Measurements from ENCODE around the gene HSD3B2.

DNA sequence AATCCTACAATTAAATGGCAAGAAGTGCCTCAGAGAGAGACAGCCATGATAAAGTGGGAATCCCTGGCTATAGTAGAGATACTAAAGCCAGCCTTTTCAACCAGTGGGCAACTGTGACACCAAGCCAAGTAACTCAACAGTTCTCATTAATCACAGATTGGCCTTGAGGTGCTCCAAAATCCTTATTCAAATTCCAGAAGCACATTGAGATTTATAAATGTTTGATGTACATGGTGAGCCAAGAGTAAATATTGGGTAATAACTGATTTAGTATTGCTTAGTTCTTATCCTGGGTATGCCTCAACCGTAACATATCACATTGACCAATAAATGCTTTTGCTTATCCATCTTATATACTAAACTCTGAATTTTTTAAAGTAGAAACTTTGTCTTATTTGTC lies 29.3 kb upstream of the HSD3B2 start:
- TF ChIP-seq, protein P1, sequence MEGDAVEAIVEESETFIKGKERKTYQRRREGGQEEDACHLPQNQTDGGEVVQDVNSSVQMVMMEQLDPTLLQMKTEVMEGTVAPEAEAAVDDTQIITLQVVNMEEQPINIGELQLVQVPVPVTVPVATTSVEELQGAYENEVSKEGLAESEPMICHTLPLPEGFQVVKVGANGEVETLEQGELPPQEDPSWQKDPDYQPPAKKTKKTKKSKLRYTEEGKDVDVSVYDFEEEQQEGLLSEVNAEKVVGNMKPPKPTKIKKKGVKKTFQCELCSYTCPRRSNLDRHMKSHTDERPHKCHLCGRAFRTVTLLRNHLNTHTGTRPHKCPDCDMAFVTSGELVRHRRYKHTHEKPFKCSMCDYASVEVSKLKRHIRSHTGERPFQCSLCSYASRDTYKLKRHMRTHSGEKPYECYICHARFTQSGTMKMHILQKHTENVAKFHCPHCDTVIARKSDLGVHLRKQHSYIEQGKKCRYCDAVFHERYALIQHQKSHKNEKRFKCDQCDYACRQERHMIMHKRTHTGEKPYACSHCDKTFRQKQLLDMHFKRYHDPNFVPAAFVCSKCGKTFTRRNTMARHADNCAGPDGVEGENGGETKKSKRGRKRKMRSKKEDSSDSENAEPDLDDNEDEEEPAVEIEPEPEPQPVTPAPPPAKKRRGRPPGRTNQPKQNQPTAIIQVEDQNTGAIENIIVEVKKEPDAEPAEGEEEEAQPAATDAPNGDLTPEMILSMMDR (optimal IDR thresholded peaks at IDR 0.05 in 1 of 3, IDR thresholded peaks at IDR 0.05 in 1 of 3, conservative IDR thresholded peaks at IDR 0.05 in 1 of 3; ENCODE audit: extremely low read depth in 1 of 3, insufficient read depth in 2 of 3, low read length in 3 of 3) = no peak
- no peak for TF ChIP-seq EZH2 (IDR thresholded peaks at IDR 0.05; ENCODE audit: low read length)

All from keratinocyte (primary cell).